GM21390 (cell line): Measurements from ENCODE around the gene MRPL52.

Source experiments
- ATAC-seq: cut with Tn5 transposase; IDR thresholded peaks from one replicate; pipeline ENCODE4 v1.9.1; 2021; ENCODE audit not compliant: unreplicated experiment

The MRPL52 gene

GRCh38 chr14:22878271-22879246 lies 48.9 kb downstream of the MRPL52 start:
- ATAC-seq = no peak

- ATAC-seq = no peak
These were observed 52.4 kb downstream of the MRPL52 start for GRCh38 chr14:22882064-22882463.

- no peak for ATAC-seq
These were observed 53.0 kb downstream of the MRPL52 start for GRCh38 chr14:22882529-22883172.

GRCh38 chr14:22883173-22883976 lies 53.7 kb downstream of the MRPL52 start, which contains the start of gene REM2:
Gene REM2 (plus strand): TSS chr14:22883222. CDS start chr14:22883288, 66 bp downstream.
- no peak for ATAC-seq

- ATAC-seq = no peak
These were observed 54.5 kb downstream of the MRPL52 start for GRCh38 chr14:22884076-22884737.
